ENCODE data around the gene ELOF1. TPM values are rescaled to one million over a fixed set of nuclear protein-coding genes. Genes with fewer than 3 reads are reported as not detected.

Gene ELOF1
- total RNA-seq, 1 experiment from 2014 or later = 49.4 TPM

GRCh38 chr19:11551603-11552235 lies 7.3 kb downstream of the ELOF1 start:
- Mint-ChIP-seq H3K27me3 (ENCODE audit: insufficient read depth, unreplicated experiment) (no peaks in the 10 kb centered on the region), H3K4me3 (ENCODE audit: unreplicated experiment) (no peak overlapping the region), H3K36me3 (ENCODE audit: insufficient read depth, unreplicated experiment) (peaks cover 6% of the 10 kb centered on the region), H3K4me1 (ENCODE audit: low read depth, unreplicated experiment) (no peaks in the 10 kb centered on the region), H3K27ac (ENCODE audit: unreplicated experiment) (no peak overlapping the region), H3K9me3 (ENCODE audit: unreplicated experiment) (no peaks in the 10 kb centered on the region)
- no peak overlapping the region for H3K4me3 ChIP-seq (ENCODE audit: low read depth, low read length)
- intact Hi-C loops (cut with micrococcal nuclease; ENCODE audit: unreplicated experiment) = no loop called here
- DNase-seq = peak in 1 of 2 experiments; percentile 33
- no peaks in the 10 kb centered on the region for H3K4me1 ChIP-seq
- no TSS peak for BruUV-seq (replicated peaks)
- TF ChIP-seq, protein P1, sequence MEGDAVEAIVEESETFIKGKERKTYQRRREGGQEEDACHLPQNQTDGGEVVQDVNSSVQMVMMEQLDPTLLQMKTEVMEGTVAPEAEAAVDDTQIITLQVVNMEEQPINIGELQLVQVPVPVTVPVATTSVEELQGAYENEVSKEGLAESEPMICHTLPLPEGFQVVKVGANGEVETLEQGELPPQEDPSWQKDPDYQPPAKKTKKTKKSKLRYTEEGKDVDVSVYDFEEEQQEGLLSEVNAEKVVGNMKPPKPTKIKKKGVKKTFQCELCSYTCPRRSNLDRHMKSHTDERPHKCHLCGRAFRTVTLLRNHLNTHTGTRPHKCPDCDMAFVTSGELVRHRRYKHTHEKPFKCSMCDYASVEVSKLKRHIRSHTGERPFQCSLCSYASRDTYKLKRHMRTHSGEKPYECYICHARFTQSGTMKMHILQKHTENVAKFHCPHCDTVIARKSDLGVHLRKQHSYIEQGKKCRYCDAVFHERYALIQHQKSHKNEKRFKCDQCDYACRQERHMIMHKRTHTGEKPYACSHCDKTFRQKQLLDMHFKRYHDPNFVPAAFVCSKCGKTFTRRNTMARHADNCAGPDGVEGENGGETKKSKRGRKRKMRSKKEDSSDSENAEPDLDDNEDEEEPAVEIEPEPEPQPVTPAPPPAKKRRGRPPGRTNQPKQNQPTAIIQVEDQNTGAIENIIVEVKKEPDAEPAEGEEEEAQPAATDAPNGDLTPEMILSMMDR (IDR thresholded peaks at IDR 0.05; ENCODE audit: insufficient read depth in 1 of 2, low read depth in 1 of 2, low read length in 1 of 2, severe bottlenecking in 1 of 2, unreplicated experiment in 1 of 2) = peak in 1 of 2 experiments; percentile 26
- H3K9me3 ChIP-seq = no peaks in the 10 kb centered on the region
- H3K27me3 ChIP-seq (replicated peaks; ENCODE audit: control insufficient read depth, insufficient read depth, low read length) = no peaks in the 10 kb centered on the region
- ChIA-PET CTCF (interaction anchor here (0.6 kb wide), 1 partner anchor 10 kb away, joined by 3 read pairs; no protein-coding TSS in a partner anchor), POLR2A (no interaction called here)
- H3K36me3 ChIP-seq (ENCODE audit: control insufficient read depth, insufficient read depth, low read length) = no peaks in the 10 kb centered on the region; the same call in 1 of the 2 replicates

DNA sequence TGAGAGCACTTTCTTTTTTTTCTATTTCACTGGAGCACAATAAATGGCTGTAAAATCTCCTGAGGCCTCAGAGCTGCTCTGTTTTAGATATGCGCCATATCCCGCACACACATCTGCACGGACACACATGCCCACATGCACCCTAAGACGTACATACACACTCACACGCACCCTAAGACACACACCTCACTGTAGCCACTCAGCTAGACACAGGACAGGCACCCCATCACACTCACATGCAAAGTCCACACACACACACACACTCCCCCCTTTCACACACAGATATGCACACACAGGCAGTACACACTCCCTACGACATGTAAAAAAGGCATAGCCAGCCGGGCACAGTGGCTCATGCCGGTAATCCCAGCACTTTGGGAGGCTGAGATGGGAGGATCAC lies 8.8 kb downstream of the ELOF1 start:
- Histone ChIP-seq H3K9me3 (no peaks in the 10 kb centered on the region), H3K36me3 (ENCODE audit: control insufficient read depth, insufficient read depth, low read length) (no peaks in the 10 kb centered on the region), H3K4me3 (ENCODE audit: low read depth, low read length) (no peak overlapping the region), H3K4me1 (no peaks in the 10 kb centered on the region), H3K27me3 (replicated peaks; ENCODE audit: control insufficient read depth, insufficient read depth, low read length) (no peaks in the 10 kb centered on the region)
- ChIA-PET POLR2A (no interaction called here), CTCF (interaction anchor here (0.7 kb wide), 1 partner anchor 14 kb away, joined by 3 read pairs; no protein-coding TSS in a partner anchor)
- TF ChIP-seq, protein P1 (IDR thresholded peaks at IDR 0.05; ENCODE audit: insufficient read depth in 1 of 2, low read depth in 1 of 2, low read length in 1 of 2, severe bottlenecking in 1 of 2, unreplicated experiment in 1 of 2) = no peak
- H3K27me3 Mint-ChIP-seq (ENCODE audit: insufficient read depth, unreplicated experiment) = no peaks in the 10 kb centered on the region
- intact Hi-C loops (cut with micrococcal nuclease; ENCODE audit: unreplicated experiment) = no loop called here
- no peak overlapping the region for H3K27ac Mint-ChIP-seq (ENCODE audit: unreplicated experiment)
- H3K9me3 Mint-ChIP-seq (ENCODE audit: unreplicated experiment) = no peaks in the 10 kb centered on the region
- BruUV-seq (replicated peaks) = no TSS peak
- H3K36me3 Mint-ChIP-seq (ENCODE audit: insufficient read depth, unreplicated experiment) = peaks cover 6% of the 10 kb centered on the region
- H3K4me1 Mint-ChIP-seq (ENCODE audit: low read depth, unreplicated experiment) = peaks cover 5% of the 10 kb centered on the region
- no peak for DNase-seq
- H3K4me3 Mint-ChIP-seq (ENCODE audit: unreplicated experiment) = no peak overlapping the region

DNA sequence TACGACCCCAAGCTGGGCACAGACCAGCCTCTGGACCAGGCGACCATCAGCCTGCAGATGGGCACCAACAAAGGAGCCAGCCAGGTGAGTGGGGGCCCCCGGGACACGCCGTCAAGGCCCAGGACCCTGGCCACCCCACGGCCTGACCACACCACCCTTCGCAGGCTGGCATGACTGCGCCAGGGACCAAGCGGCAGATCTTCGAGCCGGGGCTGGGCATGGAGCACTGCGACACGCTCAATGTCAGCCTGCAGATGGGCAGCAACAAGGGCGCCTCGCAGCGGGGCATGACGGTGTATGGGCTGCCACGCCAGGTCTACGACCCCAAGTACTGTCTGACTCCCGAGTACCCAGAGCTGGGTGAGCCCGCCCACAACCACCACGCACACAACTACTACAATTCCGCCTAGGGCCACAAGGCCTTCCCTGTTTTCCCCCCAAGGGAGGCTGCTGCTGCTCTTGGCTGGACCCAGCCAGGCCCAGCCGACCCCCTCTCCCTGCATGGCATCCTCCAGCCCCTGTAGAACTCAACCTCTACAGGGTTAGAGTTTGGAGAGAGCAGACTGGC lies 9.6 kb downstream of the ELOF1 start:
- Histone ChIP-seq H3K27me3 (replicated peaks; ENCODE audit: control insufficient read depth, insufficient read depth, low read length) (no peaks in the 10 kb centered on the region), H3K9me3 (no peaks in the 10 kb centered on the region), H3K4me1 (no peaks in the 10 kb centered on the region), H3K4me3 (ENCODE audit: low read depth, low read length) (no peak overlapping the region), H3K36me3 (ENCODE audit: control insufficient read depth, insufficient read depth, low read length) (no peaks in the 10 kb centered on the region)
- no TSS peak for BruUV-seq (replicated peaks)
- Mint-ChIP-seq H3K9me3 (ENCODE audit: unreplicated experiment) (no peaks in the 10 kb centered on the region), H3K36me3 (ENCODE audit: insufficient read depth, unreplicated experiment) (peaks cover 6% of the 10 kb centered on the region), H3K27ac (ENCODE audit: unreplicated experiment) (no peak overlapping the region), H3K27me3 (ENCODE audit: insufficient read depth, unreplicated experiment) (no peaks in the 10 kb centered on the region), H3K4me3 (ENCODE audit: unreplicated experiment) (no peak overlapping the region), H3K4me1 (ENCODE audit: low read depth, unreplicated experiment) (peaks cover 5% of the 10 kb centered on the region)
- intact Hi-C loops (cut with micrococcal nuclease; ENCODE audit: unreplicated experiment) = no loop called here
- POLR2A ChIA-PET = no interaction called here
- DNase-seq = no peak
- CTCF ChIA-PET = interaction anchor here (0.7 kb wide), 1 partner anchor 13 kb away, joined by 3 read pairs; no protein-coding TSS in a partner anchor
- TF ChIP-seq, protein P1 (IDR thresholded peaks at IDR 0.05; ENCODE audit: insufficient read depth in 1 of 2, low read depth in 1 of 2, low read length in 1 of 2, severe bottlenecking in 1 of 2, unreplicated experiment in 1 of 2) = no peak

Measured in Caco-2 (cell line).